Lung (tissue), 12 donors: ENCODE results near the gene VPS50. TPM values are rescaled to one million over a fixed set of nuclear protein-coding genes. Genes with fewer than 3 reads are reported as not detected.

Experiments used
- ATAC-seq: fragments of 200-7000 bp; cut with Tn5 transposase; one replicate; pipeline ENCODE4 v1.9.1; 2020; ENCODE audit warnings: moderate number of reproducible peaks; ENCODE audit not compliant: insufficient read depth, low FRiP score
- DNase-seq, 3 donors: peaks; one replicate each; pipeline ENCODE4 v3.0.0-alpha.2; 2013 to 2017
- H3K27ac ChIP-seq, 2 donors: one replicate each; pipeline ENCODE4 v1.5.1; 2013; ENCODE audit warnings: mild to moderate bottlenecking in 2 of 2, moderate library complexity in 2 of 2, control low read depth in 1 of 2, inconsistent platforms in 1 of 2, low read depth in 1 of 2, low read length in 1 of 2
- H3K27me3 ChIP-seq, 3 donors: one replicate each; pipeline ENCODE4 v1.5.1; 2013; ENCODE audit warnings: low read length in 2 of 3; ENCODE audit not compliant: control insufficient read depth in 3 of 3, insufficient read depth in 3 of 3
- H3K36me3 ChIP-seq, 4 donors: one replicate each; pipeline ENCODE4 v1.5.1; 2013; ENCODE audit warnings: low read length in 4 of 4, mild to moderate bottlenecking in 1 of 4, moderate library complexity in 1 of 4; ENCODE audit not compliant: control insufficient read depth in 4 of 4, insufficient read depth in 4 of 4
- H3K4me1 ChIP-seq, 5 donors: one replicate each; pipeline ENCODE4 v1.5.1; 2013; ENCODE audit warnings: low read length in 5 of 5, mild to moderate bottlenecking in 2 of 5, moderate library complexity in 1 of 5; ENCODE audit not compliant: control insufficient read depth in 5 of 5, insufficient read depth in 5 of 5
- H3K4me3 ChIP-seq: one replicate; pipeline ENCODE4 v1.5.1; 2013; ENCODE audit warnings: mild to moderate bottlenecking, control low read depth, moderate library complexity
- H3K9ac ChIP-seq, 2 donors: one replicate each; pipeline ENCODE4 v1.5.1; 2013; ENCODE audit warnings: low read length in 2 of 2, control low read depth in 1 of 2; ENCODE audit not compliant: insufficient read depth in 1 of 2
- H3K9me3 ChIP-seq, 4 donors: one replicate each; pipeline ENCODE4 v1.5.1; 2013; ENCODE audit warnings: low read length in 3 of 4, mild to moderate bottlenecking in 1 of 4, moderate library complexity in 1 of 4; ENCODE audit not compliant: control insufficient read depth in 4 of 4, insufficient read depth in 3 of 4
- CTCF ChIP-seq: IDR thresholded peaks from 2 replicates; pipeline ENCODE4 v1.5.1; 2012; ENCODE audit warnings: mild to moderate bottlenecking; ENCODE audit errors: control extremely low read depth, extremely low read depth
- WGBS, 2 donors: extraction: QIAGEN DNeasy Blood & Tissue Kit; methylation state at CpG; one replicate each; pipeline ENCODE4 v1.1.7; 2013; 5-methylcytosine and 5-hydroxymethylcytosine counted together
- polyA plus RNA-seq, 2 donors: library from polyadenylated mRNA; stranded (reverse); fragments of 200-250 nt; gene quantifications; one replicate each; pipeline ENCODE4 v1.2.1, GENCODE V29; 2013
- total RNA-seq, 2 donors: library from RNA; depleted of rRNA in 1 of 2; stranded (reverse); fragments of >200 nt in 1 of 2; gene quantifications; one replicate each; pipeline ENCODE4 v1.2.1, GENCODE V29; 2014 to 2021
- donor health status: control.
- donor health status: control.
- donor health status: Bipolar disorder and iron deficiency.
- donor health status: healthy.
- donor health status: DM: yes; HTN: yes; CAD: no.

VPS50 gene
- total and polyA plus RNA-seq, 4 donors = 6.6 to 52.5 (median 13.7) TPM

GRCh38 chr7:93211228-93211818, 20.8 kb upstream of the VPS50 start:
- no peak overlapping the region for H3K9ac ChIP-seq
- no peak overlapping the region for H3K27ac ChIP-seq
- DNase-seq (no peak), ATAC-seq (no peak)
- H3K4me3 ChIP-seq = no peak overlapping the region
- peaks cover 0 to 5% (median 0%) of the 10 kb centered on the region in 3 donors for H3K27me3 ChIP-seq
- H3K9me3 ChIP-seq = no peaks in the 10 kb centered on the region
- no peak for TF ChIP-seq CTCF
- H3K36me3 ChIP-seq = no peaks in the 10 kb centered on the region
- WGBS, 2 donors = 80 to 88% methylated on average over 5 of the region's 5 CpGs
- no peaks in the 10 kb centered on the region for H3K4me1 ChIP-seq

GRCh38 chr7:93212881-93213280, 19.3 kb upstream of the VPS50 start:
- Histone ChIP-seq H3K36me3 (no peaks in the 10 kb centered on the region), H3K4me3 (no peak overlapping the region), H3K27ac (no peak overlapping the region), H3K9me3 (no peaks in the 10 kb centered on the region), H3K4me1 (no peaks in the 10 kb centered on the region), H3K27me3 (no peaks in the 10 kb centered on the region), H3K9ac (no peak overlapping the region)
- ATAC-seq = no peak
- WGBS, 2 donors = 75 to 86% methylated on average over 1 of the region's 1 CpG
- peak in 1 of 3 donors; percentile 7 for DNase-seq
- no peak for TF ChIP-seq CTCF

GRCh38 chr7:93218997-93219827, 13.0 kb upstream of the VPS50 start:
- H3K27me3 ChIP-seq = peaks cover 0 to 2% (median 0%) of the 10 kb centered on the region in 3 donors
- ATAC-seq (no peak), DNase-seq (no peak)
- no peak overlapping the region for H3K27ac ChIP-seq
- H3K4me1 ChIP-seq = no peaks in the 10 kb centered on the region
- WGBS, 2 donors = 65 to 77% methylated on average over 10 of the region's 10 CpGs
- no peak overlapping the region for H3K4me3 ChIP-seq
- no peaks in the 10 kb centered on the region for H3K9me3 ChIP-seq
- no peak for TF ChIP-seq CTCF
- no peak overlapping the region for H3K9ac ChIP-seq
- H3K36me3 ChIP-seq = no peaks in the 10 kb centered on the region
